ENCODE results near the gene TRABD. TPM values are rescaled to one million over a fixed set of nuclear protein-coding genes. Genes with fewer than 3 reads are reported as not detected.
"Not testable (repeated sequence)": the region's sequence is repeated elsewhere in the genome, so short reads cannot be mapped to it uniquely, and the experiment has no call there.

Gene TRABD
- total RNA-seq, 1 experiment from 2014 or later = 26.3 TPM

GRCh38 chr22:50151571-50152537 is 33.9 kb upstream of the TRABD start:
- no peak for DNase-seq (ENCODE audit: low read depth)

GRCh38 chr22:50153056-50153755 is 32.5 kb upstream of the TRABD start:
- DNase-seq (ENCODE audit: low read depth) = no peak

- DNase-seq (ENCODE audit: low read depth) = no peak
These were observed 32.0 kb upstream of the TRABD start for GRCh38 chr22:50153756-50154140.

GRCh38 chr22:50157709-50158375 is 27.9 kb upstream of the TRABD start:
- DNase-seq (ENCODE audit: low read depth) = no peak

- DNase-seq (ENCODE audit: low read depth) = no peak
These were observed 24.8 kb upstream of the TRABD start for GRCh38 chr22:50160947-50161346.

- no peak for DNase-seq (ENCODE audit: low read depth)
These were observed 24.0 kb upstream of the TRABD start for GRCh38 chr22:50161508-50162390.

- DNase-seq (ENCODE audit: low read depth) = no peak
These were observed 23.2 kb upstream of the TRABD start for GRCh38 chr22:50162391-50162956.

GRCh38 chr22:50165436-50166123 is 20.1 kb upstream of the TRABD start:
- no peak for DNase-seq (ENCODE audit: low read depth)

GRCh38 chr22:50167689-50168489 is 17.8 kb upstream of the TRABD start:
- DNase-seq (ENCODE audit: low read depth) = no peak

- DNase-seq (ENCODE audit: low read depth) = not testable (repeated sequence)
These were observed 17.1 kb upstream of the TRABD start for GRCh38 chr22:50168490-50169180.

GRCh38 chr22:50169181-50169759 is 16.4 kb upstream of the TRABD start:
- DNase-seq (ENCODE audit: low read depth) = no peak

- no peak for DNase-seq (ENCODE audit: low read depth)
These were observed 15.9 kb upstream of the TRABD start for GRCh38 chr22:50169774-50170341.

GRCh38 chr22:50170453-50171318 is 15.0 kb upstream of the TRABD start, which contains the start of gene PANX2:
PANX2 (plus strand) TSS chr22:50170731; CDS start chr22:50170731, 0 bp downstream.
- no peak for DNase-seq (ENCODE audit: low read depth)

GRCh38 chr22:50171319-50171964 is 14.3 kb upstream of the TRABD start:
- DNase-seq (ENCODE audit: low read depth) = no peak

- DNase-seq (ENCODE audit: low read depth) = no peak
These were observed 13.7 kb upstream of the TRABD start for GRCh38 chr22:50171965-50172421.

GRCh38 chr22:50173311-50173982 is 12.3 kb upstream of the TRABD start:
- DNase-seq (ENCODE audit: low read depth) = no peak
